ENCODE measurements around the gene GLOD5.

DNA sequence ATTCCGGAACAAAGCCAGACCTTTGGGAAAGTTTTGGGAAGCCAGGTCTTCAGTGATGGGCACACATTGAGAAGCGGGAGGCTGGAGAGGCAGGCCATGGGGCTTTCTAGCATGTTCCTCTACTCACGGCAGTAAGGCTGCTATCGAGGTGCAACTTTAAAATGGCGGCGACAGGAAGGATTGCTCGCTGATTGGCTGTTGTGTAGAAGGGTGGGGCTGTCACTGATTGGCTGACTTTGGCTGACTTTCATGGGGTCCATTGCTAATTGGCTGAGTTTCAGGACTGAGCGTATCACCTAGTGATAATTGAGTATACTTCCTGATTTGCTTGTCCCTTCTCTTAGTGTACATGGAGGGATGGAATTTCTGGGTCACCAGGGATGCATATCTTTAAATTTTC lies 19.7 kb upstream of the GLOD5 start:
- TF ChIP-seq DACH1 (IDR thresholded peaks at IDR 0.05; ENCODE audit: partially characterized antibody) (no peak), RAD21 (CRISPR knock-in tag; conservative IDR thresholded peaks at IDR 0.05 in 1 of 2, IDR thresholded peaks at IDR 0.05 in 1 of 2) (no peak), RCOR1 (IDR thresholded peaks at IDR 0.05; ENCODE audit: borderline replicate concordance in 1 of 2, low read depth in 2 of 2, low read length in 2 of 2) (no peak), PYGO2 (tag; IDR thresholded peaks at IDR 0.05) (no peak), ADNP (tag; IDR thresholded peaks at IDR 0.05) (no peak), XRCC5 (IDR thresholded peaks at IDR 0.05; ENCODE audit: low read depth, low read length) (no peak)
- TF ChIP-seq, protein P1, sequence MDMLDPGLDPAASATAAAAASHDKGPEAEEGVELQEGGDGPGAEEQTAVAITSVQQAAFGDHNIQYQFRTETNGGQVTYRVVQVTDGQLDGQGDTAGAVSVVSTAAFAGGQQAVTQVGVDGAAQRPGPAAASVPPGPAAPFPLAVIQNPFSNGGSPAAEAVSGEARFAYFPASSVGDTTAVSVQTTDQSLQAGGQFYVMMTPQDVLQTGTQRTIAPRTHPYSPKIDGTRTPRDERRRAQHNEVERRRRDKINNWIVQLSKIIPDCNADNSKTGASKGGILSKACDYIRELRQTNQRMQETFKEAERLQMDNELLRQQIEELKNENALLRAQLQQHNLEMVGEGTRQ (CRISPR knock-in tag; IDR thresholded peaks at IDR 0.05) = no peak
- TF ChIP-seq, protein P2, sequence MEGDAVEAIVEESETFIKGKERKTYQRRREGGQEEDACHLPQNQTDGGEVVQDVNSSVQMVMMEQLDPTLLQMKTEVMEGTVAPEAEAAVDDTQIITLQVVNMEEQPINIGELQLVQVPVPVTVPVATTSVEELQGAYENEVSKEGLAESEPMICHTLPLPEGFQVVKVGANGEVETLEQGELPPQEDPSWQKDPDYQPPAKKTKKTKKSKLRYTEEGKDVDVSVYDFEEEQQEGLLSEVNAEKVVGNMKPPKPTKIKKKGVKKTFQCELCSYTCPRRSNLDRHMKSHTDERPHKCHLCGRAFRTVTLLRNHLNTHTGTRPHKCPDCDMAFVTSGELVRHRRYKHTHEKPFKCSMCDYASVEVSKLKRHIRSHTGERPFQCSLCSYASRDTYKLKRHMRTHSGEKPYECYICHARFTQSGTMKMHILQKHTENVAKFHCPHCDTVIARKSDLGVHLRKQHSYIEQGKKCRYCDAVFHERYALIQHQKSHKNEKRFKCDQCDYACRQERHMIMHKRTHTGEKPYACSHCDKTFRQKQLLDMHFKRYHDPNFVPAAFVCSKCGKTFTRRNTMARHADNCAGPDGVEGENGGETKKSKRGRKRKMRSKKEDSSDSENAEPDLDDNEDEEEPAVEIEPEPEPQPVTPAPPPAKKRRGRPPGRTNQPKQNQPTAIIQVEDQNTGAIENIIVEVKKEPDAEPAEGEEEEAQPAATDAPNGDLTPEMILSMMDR (IDR thresholded peaks at IDR 0.05 in 2 of 3, conservative IDR thresholded peaks at IDR 0.05 in 1 of 3; ENCODE audit: insufficient read depth in 2 of 3, low read depth in 1 of 3, low read length in 3 of 3) = no peak
